Esophagus squamous epithelium (tissue), 4 donors: ENCODE measurements around the gene UGT2B15.

Experiments used
- POLR2A ChIP-seq, 4 donors: fragments of 450-650 bp; IDR thresholded peaks; one replicate each; pipeline ENCODE4 v1.6.1; 2017; ENCODE audit warnings: antibody characterized with exemption in 4 of 4, mild to moderate bottlenecking in 4 of 4, moderate library complexity in 3 of 4
- TF ChIP-seq, protein P1 (sequence below), 6 experiments: fragments of 450-650 bp in 4 of 6; fragments of 200-600 bp in 2 of 6; sonication (generic) in 2 of 6; IDR thresholded peaks; one replicate each; pipeline ENCODE4 v1.5.1; 2016 to 2019; ENCODE audit warnings: antibody characterized with exemption in 6 of 6, mild to moderate bottlenecking in 4 of 6, moderate library complexity in 4 of 6

- TF ChIP-seq, protein P1, sequence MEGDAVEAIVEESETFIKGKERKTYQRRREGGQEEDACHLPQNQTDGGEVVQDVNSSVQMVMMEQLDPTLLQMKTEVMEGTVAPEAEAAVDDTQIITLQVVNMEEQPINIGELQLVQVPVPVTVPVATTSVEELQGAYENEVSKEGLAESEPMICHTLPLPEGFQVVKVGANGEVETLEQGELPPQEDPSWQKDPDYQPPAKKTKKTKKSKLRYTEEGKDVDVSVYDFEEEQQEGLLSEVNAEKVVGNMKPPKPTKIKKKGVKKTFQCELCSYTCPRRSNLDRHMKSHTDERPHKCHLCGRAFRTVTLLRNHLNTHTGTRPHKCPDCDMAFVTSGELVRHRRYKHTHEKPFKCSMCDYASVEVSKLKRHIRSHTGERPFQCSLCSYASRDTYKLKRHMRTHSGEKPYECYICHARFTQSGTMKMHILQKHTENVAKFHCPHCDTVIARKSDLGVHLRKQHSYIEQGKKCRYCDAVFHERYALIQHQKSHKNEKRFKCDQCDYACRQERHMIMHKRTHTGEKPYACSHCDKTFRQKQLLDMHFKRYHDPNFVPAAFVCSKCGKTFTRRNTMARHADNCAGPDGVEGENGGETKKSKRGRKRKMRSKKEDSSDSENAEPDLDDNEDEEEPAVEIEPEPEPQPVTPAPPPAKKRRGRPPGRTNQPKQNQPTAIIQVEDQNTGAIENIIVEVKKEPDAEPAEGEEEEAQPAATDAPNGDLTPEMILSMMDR (IDR thresholded peaks at IDR 0.05): no peak
- no peak for TF ChIP-seq POLR2A (IDR thresholded peaks at IDR 0.05)
These were observed 23.0 kb upstream of the UGT2B15 start for GRCh38 chr4:68693325-68694075.
